GM19463 (cell line): ENCODE measurements around the gene ID4.

Experiments used
- ATAC-seq: cut with Tn5 transposase; IDR thresholded peaks from one replicate; pipeline ENCODE4 v1.9.1; 2021; ENCODE audit warnings: mild to moderate bottlenecking, moderate library complexity; ENCODE audit not compliant: unreplicated experiment

Gene ID4, protein sequence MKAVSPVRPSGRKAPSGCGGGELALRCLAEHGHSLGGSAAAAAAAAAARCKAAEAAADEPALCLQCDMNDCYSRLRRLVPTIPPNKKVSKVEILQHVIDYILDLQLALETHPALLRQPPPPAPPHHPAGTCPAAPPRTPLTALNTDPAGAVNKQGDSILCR

GRCh38 chr6:19836799-19837510 lies at the start of gene ID4:
Gene ID4 (plus strand): TSS chr6:19837370. CDS start chr6:19837755, 385 bp downstream.
- ATAC-seq: no peak

GRCh38 chr6:19788686-19789085 lies 48.5 kb upstream of the ID4 start:
- ATAC-seq: no peak

DNA sequence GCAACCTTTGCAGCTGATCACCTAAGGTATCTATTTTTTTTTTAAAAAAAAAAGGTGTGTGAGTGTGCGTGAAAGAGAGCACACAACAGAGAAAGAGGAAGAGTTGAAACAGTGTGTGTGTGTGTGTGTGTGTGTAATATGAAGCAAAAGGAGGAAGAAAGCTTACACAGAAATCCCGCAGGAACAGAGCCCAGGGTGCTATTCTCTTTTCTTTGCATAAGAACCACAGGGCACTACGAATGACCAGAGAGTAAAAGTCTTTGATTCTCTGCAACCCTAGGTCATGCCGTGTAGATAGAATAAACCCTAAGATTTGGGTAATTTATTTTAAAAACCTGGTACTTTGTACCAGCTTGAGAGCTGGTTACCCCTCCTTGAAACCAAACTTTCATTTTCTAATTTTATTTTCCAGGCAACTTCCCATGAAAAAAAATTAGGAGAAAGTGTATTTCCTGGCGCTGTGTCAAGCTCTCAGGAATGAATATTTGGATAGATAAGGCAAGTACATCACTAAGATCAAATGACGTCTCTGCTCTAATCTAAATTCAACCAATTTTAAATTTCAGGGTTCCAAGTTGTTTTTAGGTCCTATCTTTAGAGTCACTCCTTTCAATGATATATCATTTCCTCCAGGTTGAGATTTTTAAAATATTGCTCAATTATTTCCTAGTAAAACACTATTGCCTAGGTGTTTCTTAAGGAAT lies 47.9 kb upstream of the ID4 start:
- no peak for ATAC-seq

- no peak for ATAC-seq
Observed at GRCh38 chr6:19791267-19791666, 45.9 kb upstream of the ID4 start.

DNA sequence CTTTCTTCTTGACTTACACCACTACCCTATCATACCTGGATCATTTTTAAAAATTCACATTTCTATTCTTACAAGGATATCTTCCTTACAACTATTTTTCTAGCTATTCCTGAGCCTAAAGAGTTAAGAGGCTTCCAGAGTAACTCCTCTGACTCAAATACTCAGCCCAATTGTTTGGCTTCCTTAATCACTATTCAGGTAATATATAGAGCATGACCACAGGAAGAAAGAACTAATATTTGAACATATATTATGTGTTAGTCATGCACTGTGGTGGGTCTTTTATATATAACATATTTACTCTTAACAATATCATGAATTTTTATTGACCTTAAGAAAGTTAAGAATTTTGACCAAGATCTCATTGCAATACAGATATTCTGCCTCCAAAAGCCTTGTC lies 42.0 kb upstream of the ID4 start:
- no peak for ATAC-seq

- no peak for ATAC-seq
Observed at GRCh38 chr6:19796452-19796851, 40.7 kb upstream of the ID4 start.

DNA sequence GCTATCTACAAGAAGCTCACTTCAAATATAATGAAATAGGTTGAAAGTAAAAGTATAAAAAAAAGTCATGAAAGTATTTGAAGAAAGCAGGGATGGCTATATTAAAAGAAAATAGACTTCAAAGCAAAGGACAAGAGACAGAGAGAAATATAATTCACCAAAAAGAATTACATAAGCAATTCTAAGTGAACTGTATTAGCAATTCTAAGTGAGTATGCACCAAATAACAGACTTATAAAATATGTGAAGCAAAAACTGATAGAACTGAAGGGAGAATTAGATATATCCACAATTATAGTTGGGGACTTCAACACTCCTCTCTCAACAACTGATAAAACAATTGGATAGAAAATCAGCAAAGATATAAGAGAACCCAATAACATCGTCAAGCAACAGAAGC lies 38.8 kb upstream of the ID4 start:
- no peak for ATAC-seq

GRCh38 chr6:19802656-19803055 lies 34.5 kb upstream of the ID4 start:
- no peak for ATAC-seq

GRCh38 chr6:19803331-19804204 lies 33.6 kb upstream of the ID4 start:
- no peak for ATAC-seq

- ATAC-seq: peak; percentile 97
Observed at GRCh38 chr6:19804205-19805128, 32.7 kb upstream of the ID4 start.

GRCh38 chr6:19805129-19805481 lies 32.1 kb upstream of the ID4 start:
- no peak for ATAC-seq

GRCh38 chr6:19806971-19807396 lies 30.2 kb upstream of the ID4 start:
- ATAC-seq: no peak

DNA sequence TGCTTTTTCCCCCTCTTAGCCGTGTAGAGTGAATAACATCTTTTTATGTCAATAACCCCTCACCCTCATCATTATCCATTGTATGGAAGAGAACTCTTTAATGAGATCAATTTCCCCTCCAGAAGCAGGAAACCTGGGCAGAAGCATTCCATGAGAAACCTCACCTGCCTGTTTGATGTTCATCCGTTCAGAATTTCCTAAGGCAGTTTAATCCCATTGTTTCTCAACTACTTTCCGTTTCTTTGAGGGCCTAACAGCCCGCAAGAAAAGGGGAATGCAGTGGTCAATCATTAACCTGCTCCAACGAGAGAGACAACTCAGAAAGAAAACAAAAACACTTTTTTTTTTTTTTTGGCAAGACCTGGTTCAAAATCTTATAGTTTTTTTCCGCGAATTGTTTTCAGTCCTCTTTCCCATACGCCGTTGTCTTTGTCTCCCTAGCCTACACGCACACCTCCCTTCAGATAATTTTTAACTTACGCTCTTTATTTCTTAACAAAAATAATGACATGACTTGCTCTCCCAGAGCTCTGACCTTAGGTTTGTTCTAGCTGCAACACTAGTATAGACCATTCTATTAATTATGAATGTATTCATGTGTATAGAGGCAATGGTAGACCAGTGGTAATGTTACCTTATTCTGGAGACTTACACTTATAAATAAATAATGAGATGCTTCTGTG lies 25.6 kb upstream of the ID4 start:
- ATAC-seq: no peak

- no peak for ATAC-seq
Observed at GRCh38 chr6:19812512-19813119, 24.6 kb upstream of the ID4 start.

DNA sequence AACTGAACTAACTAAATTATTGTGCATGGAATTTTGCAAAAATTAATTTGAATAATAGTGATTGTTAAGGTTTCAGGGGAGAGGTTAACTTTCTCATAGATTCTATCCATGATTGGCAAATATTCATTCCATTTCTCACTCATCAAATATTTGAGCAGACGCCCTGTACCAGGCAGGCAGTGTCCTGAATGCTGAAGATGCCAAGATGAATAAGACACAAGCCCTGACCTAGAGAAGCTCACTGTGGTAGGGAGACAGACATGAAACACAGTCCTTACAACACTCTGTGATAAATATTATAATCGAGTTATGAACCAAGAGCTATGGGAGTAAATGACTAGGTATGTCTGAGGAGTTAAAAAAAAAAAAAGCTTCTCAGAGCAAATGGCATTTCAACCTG lies 18.4 kb upstream of the ID4 start:
- no peak for ATAC-seq

DNA sequence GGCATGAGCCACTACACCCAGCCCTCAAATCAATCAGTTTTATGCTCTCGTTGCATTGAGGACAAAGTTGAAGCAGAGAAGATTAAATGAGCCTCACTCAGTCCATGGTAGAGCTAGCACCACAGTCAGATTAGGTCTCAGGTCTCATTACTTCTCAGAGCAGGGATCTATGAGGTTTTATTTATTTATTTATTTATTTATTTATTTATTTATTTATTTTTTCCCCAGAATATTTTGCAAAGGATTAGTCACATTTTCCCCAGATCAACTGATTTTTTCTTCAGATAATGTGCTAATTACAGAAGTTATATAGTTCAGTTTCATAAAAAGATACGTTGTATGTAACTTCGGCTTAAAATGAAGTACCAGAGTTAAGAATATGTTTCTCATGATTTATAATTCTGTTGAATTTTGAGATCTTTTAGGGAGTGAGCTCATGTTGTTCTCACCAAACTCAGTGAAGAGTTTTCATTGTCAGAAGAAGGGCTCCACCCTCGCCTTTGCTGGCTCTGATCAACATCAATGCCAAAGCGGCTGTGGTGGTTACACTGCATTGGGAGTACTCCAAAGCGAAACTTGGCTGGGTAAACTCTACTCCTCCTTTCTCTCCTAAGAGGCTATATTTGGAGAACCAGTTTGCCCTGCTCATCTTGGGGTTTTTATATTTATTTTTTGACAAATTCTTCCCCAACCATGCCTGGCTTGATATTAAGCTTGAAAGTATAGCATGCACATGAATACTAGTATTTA lies 12.9 kb upstream of the ID4 start:
- ATAC-seq: no peak

- ATAC-seq: no peak
Observed at GRCh38 chr6:19827247-19827646, 9.9 kb upstream of the ID4 start.

DNA sequence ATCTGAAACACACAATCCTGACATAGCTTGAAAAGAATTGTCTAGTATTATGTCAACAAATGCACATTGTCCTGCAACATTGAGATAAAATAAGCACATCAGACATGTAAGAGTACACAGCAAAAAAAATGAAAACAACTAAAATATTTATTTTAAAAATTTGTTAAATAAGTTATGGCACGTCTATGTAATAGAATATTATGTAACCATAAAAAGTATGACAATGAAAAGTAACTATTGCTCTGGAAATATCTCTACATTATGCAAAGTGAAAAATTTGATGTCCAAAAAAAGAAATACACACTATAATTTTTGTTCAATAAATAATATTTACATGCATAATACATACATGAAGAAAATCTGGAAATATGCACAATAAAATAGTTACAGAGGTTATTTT lies 9.3 kb upstream of the ID4 start:
- no peak for ATAC-seq

DNA sequence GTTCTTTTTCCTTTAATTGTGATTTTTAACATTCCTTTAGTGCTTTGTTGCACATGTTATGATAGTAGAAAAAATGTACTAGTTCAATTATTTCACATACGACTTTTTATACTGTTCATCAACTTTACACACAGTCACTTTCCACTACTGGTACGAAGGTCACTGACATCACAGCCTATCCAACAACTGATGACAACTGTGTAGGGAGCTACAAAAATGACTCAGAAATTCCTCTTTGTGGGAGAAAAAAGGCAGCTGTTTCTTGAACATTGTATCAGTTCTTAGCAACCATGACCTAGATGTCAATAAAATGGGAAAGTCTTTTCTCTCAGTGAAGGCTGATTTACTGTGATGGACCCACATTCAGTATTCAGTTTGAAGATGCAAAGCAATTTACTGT lies 7.0 kb upstream of the ID4 start:
- no peak for ATAC-seq
